Stimulated activated CD4-positive, alpha-beta T cell treated with anti-CD3 and anti-CD28 coated beads, TNF-alpha, amount 100 ng/mL, for 4 hours (primary cell): Measurements from ENCODE around the gene AKAP8L.
"Not testable (repeated sequence)": the region's sequence is repeated elsewhere in the genome, so short reads cannot be mapped to it uniquely, and the experiment has no call there.

Source experiments
- DNase-seq, 3 experiments: peaks; one replicate each; pipeline ENCODE4 v3.0.0-alpha.2; 2020; ENCODE audit warnings: low read depth in 3 of 3

Gene AKAP8L

GRCh38 chr19:15421136-15421695, 2.4 kb upstream of the AKAP8L start:
- no peak for DNase-seq

DNA sequence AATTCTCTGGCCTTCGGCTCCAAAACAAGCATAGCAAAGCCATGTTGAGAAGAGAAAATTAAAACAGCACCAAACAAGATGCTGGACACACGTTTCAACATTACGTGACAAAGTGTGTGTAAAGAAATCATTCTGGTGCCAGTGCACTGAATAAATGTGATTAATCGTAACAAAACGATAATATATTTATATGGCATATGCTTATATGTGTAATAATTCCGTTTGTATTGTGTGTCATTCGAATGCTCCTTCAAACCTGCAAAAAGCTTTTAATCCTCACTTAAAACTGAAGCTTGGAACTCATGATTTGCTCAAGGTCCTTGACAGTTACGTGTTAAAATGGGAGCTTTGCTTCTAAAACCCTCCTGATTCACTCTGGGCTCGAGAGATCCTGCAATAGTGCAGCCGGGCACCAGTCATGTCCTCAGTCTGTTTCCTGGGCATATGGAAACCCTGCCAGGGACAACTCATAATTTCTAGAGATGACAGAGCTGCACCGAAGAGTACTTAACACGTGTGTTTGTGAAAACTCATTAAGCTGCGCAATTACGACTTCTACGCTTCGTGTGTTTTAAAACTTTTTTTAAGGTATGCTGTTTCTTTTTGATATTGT, 731 bp upstream of the AKAP8L start:
- DNase-seq = no peak

GRCh38 chr19:15418231-15418578, 583 bp downstream of the AKAP8L start:
- DNase-seq = no peak

- DNase-seq = no peak
These were observed 1.1 kb downstream of the AKAP8L start for GRCh38 chr19:15417699-15418098.

GRCh38 chr19:15412832-15413231, 6.0 kb downstream of the AKAP8L start:
- DNase-seq = no peak

- DNase-seq = not testable (repeated sequence)
These were observed 7.4 kb downstream of the AKAP8L start for GRCh38 chr19:15411351-15411750.

DNA sequence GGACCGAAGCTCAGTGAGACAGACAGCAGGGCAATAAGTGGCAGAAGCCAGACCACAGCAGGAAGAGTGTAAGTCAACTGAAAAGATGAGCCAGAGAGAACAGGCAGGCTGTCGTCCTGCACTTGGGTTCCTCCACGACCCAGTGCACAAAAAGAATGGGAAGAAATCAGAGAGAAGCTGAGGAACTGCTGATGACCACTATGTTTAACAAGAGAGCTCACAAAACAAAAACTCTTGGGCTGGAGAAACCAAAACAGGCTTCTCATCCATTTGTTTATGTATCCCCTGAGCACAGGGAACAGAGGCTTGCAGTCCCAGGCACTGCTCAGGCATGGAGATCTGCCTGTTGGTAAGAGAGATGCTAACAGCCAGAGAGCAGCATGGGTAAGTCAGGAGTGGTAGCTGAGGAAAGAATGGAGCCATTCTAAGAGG, 14.0 kb downstream of the AKAP8L start:
- DNase-seq = no peak

DNA sequence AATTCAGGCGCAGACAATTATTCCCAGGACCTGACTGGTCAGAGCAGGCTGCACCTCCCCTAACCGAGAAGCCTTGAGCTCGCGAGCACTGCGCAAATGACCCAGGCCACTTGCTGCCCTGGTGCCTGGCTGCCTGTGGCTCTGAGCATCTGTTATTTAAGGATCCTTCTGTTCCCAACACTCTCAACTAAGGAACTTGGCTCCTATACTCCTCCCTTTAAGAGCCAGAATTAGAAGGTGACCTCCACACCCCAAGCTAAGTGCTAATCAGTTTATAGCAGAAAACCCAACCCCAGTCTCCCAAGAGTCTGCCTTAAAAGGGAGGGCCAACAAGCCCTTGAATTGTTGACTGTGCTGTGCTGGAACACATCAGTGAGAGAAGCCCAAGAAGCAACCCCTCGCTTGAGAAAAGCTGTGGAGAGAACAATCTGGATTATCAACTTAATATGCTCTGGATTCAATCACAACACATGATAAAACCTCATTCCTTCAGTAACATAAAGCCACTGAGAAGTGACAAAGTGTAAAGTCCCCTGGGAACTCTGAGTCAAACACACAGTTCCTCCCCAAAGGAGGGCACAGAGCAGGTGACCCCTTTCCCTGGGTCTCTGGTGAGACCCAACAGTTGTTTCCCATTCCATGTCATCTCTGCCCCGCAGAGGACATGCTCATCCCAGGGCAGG, 14.6 kb downstream of the AKAP8L start:
- no peak for DNase-seq

DNA sequence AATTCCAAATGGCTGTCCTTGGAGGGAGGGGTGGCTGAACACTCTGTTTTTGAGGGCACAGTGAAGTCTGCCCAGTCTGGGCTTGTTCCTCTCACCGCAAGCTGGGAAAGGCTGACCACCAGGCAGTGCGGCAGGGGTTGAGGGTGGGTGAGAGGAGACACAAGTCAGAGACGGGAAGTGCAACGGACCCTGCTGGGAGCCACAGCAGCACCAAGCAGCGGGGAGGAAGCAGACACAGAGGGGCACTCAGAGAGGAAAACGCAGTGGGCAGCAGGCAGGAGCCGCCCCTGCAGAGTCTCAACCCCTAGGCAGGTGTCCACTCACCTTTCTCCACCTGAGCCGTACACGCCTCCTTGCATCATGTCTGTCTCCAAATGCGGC, 15.6 kb downstream of the AKAP8L start:
- DNase-seq = no peak

DNA sequence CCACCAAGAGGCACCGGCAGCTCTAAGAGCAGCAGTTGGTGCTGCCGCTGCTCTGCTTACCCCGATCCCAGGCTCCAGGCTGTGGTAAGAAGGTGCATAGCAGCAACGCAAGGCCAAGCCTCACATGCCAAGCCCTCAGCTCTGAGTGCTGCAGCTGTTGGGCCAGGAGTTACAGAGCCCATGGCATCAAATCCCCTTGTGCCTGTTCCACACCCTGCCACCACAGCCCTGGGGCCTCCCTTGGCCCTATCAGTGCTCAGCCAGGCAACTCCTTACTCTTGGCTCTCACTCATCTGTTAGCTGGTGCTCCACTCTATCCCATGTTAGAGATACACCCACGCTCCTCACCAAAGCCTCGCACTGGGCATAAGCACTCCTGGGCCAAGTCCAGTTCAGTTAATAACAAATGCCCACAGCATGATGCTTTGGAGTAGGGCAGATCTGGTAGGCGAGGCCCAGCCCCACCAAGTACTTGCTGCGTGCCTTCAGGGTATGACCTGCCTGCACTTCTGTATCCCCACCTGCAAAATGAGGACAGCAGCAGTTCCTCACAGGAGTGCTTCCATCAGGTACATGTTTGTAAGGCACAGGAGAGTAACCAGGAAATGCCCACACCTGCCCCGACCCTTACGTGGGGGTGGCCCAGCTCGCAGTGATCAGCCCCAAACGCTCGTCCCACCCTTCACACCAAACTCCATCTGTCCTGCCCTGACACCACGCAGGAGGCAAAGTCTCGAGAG, 16.2 kb downstream of the AKAP8L start:
- DNase-seq = no peak

- no peak for DNase-seq
These were observed 17.4 kb downstream of the AKAP8L start for GRCh38 chr19:15401397-15401710.

GRCh38 chr19:15400521-15401396, 18.0 kb downstream of the AKAP8L start:
- no peak for DNase-seq

DNA sequence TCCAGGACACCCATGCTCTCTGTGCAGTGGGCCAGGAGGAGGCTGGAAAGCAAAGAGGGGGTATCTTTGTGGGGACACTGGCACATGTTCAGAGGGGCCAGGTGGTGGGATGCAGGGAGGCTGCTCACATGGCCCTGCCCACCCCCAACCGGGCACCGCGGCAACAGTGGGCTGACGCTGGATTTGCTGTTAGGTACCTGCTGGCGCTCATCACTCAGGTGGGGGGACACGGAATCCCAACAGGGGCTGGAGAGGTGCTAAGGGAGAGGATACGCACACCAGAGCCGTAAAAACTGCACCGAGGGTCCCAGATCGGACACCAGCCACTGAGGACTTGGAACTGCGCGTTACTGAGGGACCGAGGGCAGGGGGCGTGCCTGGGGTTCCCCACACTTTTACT, 19.2 kb downstream of the AKAP8L start:
- no peak for DNase-seq

DNA sequence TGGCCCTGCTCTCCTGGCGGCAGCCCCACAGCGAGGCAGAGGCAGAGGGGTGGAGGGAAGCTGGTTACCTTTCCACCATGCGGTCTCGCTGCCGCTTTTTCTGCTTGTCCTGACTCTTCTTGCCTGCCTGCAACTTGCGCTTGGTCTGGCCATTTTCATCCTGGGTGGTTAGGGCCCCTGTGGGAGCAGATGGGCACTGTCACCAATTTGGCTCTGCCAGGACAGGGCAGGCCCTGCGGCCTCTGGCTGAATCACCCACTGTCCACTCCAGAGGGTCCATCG, 19.6 kb downstream of the AKAP8L start:
- no peak for DNase-seq

DNA sequence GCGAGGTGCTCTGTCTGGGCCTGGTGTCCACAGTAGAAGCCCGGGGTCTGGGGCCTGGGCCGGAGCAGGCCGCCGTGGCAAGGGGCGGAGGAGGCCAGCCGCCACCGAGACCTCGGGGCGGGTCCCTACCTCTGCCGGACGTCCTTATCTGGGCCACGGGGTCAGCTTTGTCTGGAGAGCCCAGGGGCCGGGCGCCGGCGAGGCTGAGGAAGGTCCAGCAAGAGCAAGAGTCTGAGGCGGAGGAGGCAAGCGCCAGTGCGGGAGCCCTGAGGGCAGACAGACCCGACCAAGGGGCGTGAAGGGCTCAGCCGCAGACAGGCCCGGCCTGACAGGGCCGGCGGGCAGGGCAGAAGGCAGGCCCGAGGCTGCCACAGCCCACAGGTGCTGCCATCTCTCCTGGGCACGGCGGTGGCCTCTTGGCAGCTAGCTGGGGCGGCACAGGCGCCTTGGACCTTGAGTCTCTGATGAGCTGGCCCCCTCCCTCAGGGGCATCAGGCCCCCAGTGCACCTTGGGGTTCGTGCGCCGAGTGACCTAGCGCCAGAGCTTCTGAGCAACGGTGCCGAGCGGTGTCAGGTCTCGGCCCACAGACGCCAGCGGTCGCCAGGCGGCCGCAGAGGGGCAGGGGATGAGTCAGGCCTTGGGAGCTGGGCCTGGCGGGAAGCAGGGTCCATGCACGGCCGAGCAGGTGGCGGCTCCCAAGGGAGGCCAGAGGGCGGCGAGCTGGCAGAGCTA, 20.1 kb downstream of the AKAP8L start:
- no peak for DNase-seq

DNA sequence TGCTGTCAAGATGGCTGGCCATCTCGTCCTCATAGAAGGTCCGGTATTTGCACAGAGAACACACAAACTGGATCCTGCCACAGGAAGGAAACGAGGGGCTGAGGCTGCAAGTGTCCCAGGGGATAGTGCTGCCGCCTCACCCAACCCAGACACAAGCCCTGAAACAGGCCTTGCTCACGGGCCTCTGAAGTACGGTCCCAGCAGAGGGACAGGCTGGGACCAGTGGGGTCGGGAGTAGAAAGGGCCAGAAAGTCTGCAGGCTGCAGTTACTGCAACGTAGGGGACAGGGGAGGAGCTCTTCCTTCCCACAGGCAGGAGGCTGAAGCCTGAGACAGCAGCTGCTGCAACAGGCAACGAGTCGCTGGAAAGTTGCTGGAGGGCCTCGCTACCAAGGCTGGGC, 21.0 kb downstream of the AKAP8L start:
- DNase-seq = no peak

DNA sequence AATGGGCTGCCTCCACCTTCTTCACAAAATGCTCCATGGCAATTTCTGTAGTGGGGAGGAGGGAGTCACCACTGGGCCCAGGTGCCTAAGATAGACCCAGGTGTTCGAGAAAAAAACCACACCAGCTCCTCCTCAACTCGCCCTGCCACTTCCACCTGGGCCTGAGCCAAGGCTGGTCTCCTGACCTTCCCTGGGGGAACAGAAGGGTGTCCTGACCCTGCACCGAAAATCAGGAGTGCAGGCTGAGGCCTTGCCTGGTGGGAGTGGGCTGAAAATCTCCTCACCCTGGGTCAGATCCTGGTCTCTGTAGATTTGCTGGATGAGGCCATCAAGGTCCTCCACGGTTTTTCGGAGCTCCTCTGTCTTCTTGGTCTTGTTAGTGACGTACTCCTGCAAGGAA, 21.6 kb downstream of the AKAP8L start:
- no peak for DNase-seq

GRCh38 chr19:15396436-15396835, 22.4 kb downstream of the AKAP8L start:
- DNase-seq = no peak

DNA sequence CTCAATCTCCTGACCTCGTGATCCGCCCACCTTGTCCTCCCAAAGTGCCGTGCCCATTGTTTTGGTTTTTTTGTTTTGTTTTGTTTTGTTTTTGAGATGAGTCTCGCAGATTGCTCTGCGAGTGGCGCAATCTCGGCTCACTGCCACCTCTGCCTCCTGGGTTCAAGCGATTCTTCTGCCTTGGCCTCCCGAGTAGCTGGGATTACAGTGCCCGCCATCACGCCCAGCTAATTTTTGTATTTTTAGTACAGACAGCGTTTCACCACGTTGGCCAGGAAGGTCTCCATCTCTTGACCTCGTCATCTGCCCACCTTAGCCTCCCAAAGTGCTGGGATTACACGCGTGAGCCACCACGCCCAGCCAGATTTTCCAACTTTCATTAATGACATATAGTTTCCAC, 23.5 kb downstream of the AKAP8L start:
- not testable (repeated sequence) for DNase-seq

- DNase-seq = no peak
These were observed 24.4 kb downstream of the AKAP8L start for GRCh38 chr19:15394426-15394825.

GRCh38 chr19:15393963-15394362, 24.8 kb downstream of the AKAP8L start:
- no peak for DNase-seq

- DNase-seq = no peak
These were observed 28.0 kb downstream of the AKAP8L start for GRCh38 chr19:15390814-15391213.
